Gastrocnemius medialis (tissue), 4 donors: ENCODE data around the gene PLLP. TPM values are rescaled to one million over a fixed set of nuclear protein-coding genes. Genes with fewer than 3 reads are reported as not detected.

ENCODE experiments used
- ATAC-seq, 2 donors: fragments of 150-250 bp; one replicate each; pipeline ENCODE4 v1.9.1; 2016
- DNase-seq, 2 donors: peaks; one replicate each; pipeline ENCODE4 v3.0.0-alpha.2; 2019
- H3K27ac ChIP-seq, 4 donors: fragments of 200-600 bp; sonication (generic); 1 replicate in 1 of 4; 2 replicates in 3 of 4; pipeline ENCODE4 v1.5.1; 2016 to 2018; ENCODE audit warnings: mild to moderate bottlenecking in 2 of 4, moderate library complexity in 1 of 4
- H3K27me3 ChIP-seq, 3 donors: fragments of 200-600 bp; sonication (generic) in 2 of 3; 1 replicate in 1 of 3; 2 replicates in 2 of 3; pipeline versions ENCODE4 v1.5.1 to v1.6.0; 2016 to 2019; ENCODE audit warnings: mild to moderate bottlenecking in 1 of 3, moderate library complexity in 1 of 3
- H3K36me3 ChIP-seq, 2 donors: fragments of 200-600 bp; sonication (generic) in 1 of 2; one replicate each; pipeline ENCODE4 v1.5.1; 2017 to 2018
- H3K4me1 ChIP-seq, 2 donors: fragments of 200-600 bp; sonication (generic) in 1 of 2; one replicate each; pipeline ENCODE4 v1.5.1; 2016 to 2017; ENCODE audit warnings: mild to moderate bottlenecking in 2 of 2
- H3K4me3 ChIP-seq, 4 donors: fragments of 200-600 bp; sonication (generic) in 3 of 4; 1 replicate in 1 of 4; 2 replicates in 3 of 4; pipeline ENCODE4 v1.5.1; 2016 to 2019; ENCODE audit warnings: mild to moderate bottlenecking in 2 of 4
- H3K9me3 ChIP-seq, 3 donors: fragments of 200-600 bp; sonication (generic) in 2 of 3; 1 replicate in 1 of 3; 2 replicates in 2 of 3; pipeline ENCODE4 v1.5.1; 2016 to 2019
- CTCF ChIP-seq, 5 experiments: fragments of 450-650 bp in 3 of 5; fragments of 200-600 bp in 2 of 5; sonication (generic) in 2 of 5; IDR thresholded peaks in 4 of 5; conservative IDR thresholded peaks in 1 of 5; 1 replicate in 4 of 5; 2 replicates in 1 of 5; pipeline ENCODE4 v1.5.1; 2016 to 2019; ENCODE audit warnings: antibody characterized with exemption in 5 of 5, mild to moderate bottlenecking in 3 of 5, moderate library complexity in 3 of 5
- POLR2A ChIP-seq, 2 donors: fragments of 450-650 bp; IDR thresholded peaks; one replicate each; pipeline ENCODE4 v1.6.1; 2017; ENCODE audit warnings: antibody characterized with exemption in 2 of 2, mild to moderate bottlenecking in 2 of 2, moderate library complexity in 2 of 2
- in situ Hi-C, 4 donors: fragments of 200-750 bp; cut with MboI; loops; one replicate each; pipeline versions ENCODE4 v1.15.0 to v1.8.0; 2017; ENCODE audit warnings: low sequenced_read_pairs in 4 of 4
- intact Hi-C: fragments of 100-400 bp; cut with DNase I; formaldehyde crosslinking; loops from one replicate; pipeline ENCODE4 v1.15.1; 2023; ENCODE audit warnings: low total_unique reads
- total RNA-seq, 4 donors: library from RNA; depleted of rRNA; stranded (reverse); fragments of >200 nt; gene quantifications; one replicate each; pipeline versions ENCODE4 v1.1.0 to v1.2.3, GENCODE V29; 2016

Gene PLLP
- total RNA-seq, 4 donors from 2014 or later, result 1.2 to 6.2 (median 4.7) TPM

GRCh38 chr16:57258910-57259475 lies 25.5 kb downstream of the PLLP start:
- H3K27ac ChIP-seq, result no peak overlapping the region
- H3K4me3 ChIP-seq, result no peak overlapping the region
- no peaks in the 10 kb centered on the region for H3K27me3 ChIP-seq
- peaks cover 0 to 32% of the 10 kb centered on the region in 2 donors for H3K36me3 ChIP-seq
- no peaks in the 10 kb centered on the region for H3K4me1 ChIP-seq
- intact Hi-C loops (no loop called here), in situ Hi-C loops (no loop called here)
- no peak for DNase-seq
- no peaks in the 10 kb centered on the region for H3K9me3 ChIP-seq
- ATAC-seq, result no peak
- TF ChIP-seq POLR2A (IDR thresholded peaks at IDR 0.05), result no peak
- TF ChIP-seq CTCF (IDR thresholded peaks at IDR 0.05 in 4 of 5, conservative IDR thresholded peaks at IDR 0.05 in 1 of 5), result no peak

DNA sequence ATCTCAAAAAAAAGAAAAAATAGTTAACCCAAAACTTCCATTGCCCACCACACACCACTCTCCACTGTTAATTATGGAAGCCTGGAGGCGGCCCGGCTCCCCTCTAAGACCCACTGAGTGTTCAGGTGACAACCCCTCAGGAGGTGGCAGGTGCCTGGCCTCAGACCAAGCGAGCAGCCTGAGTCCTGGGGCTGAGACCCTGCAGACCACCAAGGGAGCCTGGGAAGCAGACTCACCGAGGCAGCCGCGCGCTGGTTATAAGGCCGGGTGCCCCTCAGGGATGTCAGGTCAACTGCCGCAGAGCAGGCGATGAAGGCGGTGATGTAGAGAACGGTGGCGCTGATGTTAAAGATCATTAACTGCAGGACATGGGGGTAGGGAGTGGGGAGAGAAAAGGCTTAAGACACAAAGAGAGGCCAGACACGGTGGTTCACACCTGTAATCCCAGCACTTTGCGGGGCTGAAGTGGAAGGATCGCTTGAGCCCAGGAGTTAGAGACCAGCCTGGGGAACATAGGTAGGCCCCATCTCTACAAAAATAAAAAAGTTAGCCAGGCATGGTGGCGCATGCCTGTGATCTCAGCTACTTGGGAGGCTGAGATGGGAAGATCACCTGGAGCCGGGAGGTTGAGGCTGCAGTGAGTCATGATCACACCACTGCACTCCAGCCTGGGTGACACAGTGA lies 26.1 kb downstream of the PLLP start:
- no peaks in the 10 kb centered on the region for H3K9me3 ChIP-seq
- in situ Hi-C loops (no loop called here), intact Hi-C loops (no loop called here)
- H3K27me3 ChIP-seq, result no peaks in the 10 kb centered on the region
- no peak overlapping the region for H3K4me3 ChIP-seq
- no peaks in the 10 kb centered on the region for H3K4me1 ChIP-seq
- no peak overlapping the region for H3K27ac ChIP-seq
- TF ChIP-seq CTCF (IDR thresholded peaks at IDR 0.05 in 4 of 5, conservative IDR thresholded peaks at IDR 0.05 in 1 of 5) (no peak), POLR2A (IDR thresholded peaks at IDR 0.05) (no peak)
- DNase-seq, result no peak
- peaks cover 0 to 37% of the 10 kb centered on the region in 2 donors for H3K36me3 ChIP-seq
- ATAC-seq, result no peak

DNA sequence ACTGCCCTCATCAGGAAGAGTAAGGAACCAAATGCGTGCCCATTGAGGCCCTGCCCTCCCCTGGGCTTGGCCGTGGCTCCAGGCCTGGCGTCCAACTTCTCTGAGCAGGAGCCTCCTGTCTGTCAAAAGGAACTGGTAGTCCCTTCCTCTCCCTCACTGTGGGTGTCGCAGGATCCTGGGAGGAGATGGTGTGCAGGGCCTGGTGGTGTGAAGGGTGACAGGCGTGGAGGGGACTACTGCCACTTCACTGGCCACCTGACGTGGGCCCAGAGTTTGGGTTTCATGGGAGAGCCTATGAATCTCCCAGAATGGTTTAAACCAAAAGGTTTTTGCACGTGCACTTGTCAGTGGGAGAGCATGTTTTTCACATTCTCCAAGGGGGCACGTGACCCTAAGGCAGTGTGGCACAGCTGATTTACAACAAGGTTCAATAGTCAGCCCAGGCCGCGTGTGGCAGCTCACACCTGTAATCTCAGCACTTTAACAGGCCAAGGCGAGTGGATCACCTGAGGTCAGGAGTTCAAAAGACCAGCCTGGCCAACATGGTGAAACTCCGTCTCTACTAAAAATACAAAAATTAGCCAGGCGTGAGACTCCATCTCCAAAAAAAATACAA lies 26.9 kb downstream of the PLLP start:
- Histone ChIP-seq H3K27ac (no peak overlapping the region), H3K9me3 (no peaks in the 10 kb centered on the region), H3K4me3 (no peak overlapping the region), H3K4me1 (no peaks in the 10 kb centered on the region), H3K27me3 (no peaks in the 10 kb centered on the region), H3K36me3 (peaks cover 0 to 44% of the 10 kb centered on the region in 2 donors)
- intact Hi-C loops, result no loop called here
- in situ Hi-C loops, result no loop called here
- TF ChIP-seq POLR2A (IDR thresholded peaks at IDR 0.05) (no peak), CTCF (IDR thresholded peaks at IDR 0.05 in 4 of 5, conservative IDR thresholded peaks at IDR 0.05 in 1 of 5) (no peak)
- ATAC-seq, result no peak
- no peak for DNase-seq

DNA sequence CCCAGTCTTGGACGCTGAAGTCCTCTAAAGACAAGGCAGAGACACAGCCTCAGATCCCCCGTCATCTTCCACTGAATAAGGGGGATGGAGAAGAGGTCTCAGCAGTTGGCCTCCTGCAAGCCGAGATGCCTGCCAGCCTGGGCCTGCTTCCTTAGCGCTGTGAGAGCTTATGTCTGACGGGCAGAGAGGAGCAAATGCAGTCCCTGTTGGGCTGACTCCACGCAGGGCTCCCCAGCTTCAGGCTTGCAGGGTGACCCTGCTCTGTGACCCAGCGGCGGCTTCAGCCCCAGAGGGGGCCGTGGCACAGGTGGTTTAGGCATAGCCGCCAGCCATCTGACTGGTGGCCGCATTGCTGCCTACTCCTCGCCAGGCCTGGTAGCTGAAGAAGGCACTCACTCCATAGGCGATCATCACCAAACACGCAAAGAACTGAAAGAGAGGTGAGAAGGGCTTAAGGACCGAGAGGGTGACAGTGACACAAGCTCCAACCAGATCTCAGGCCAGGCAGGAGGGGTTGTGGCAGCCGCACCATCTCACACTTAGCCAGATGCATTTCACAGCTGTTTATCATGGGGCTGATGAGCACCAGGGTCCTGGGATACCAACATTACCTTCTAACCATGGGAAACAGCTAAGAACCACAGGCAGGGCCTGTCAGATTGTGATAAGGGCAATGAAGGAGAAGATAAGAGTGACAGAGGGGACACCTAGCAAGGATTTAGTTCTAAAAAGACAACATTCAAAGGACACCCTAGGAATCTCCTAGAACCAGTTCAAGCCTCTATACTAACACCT lies 27.7 kb downstream of the PLLP start:
- Histone ChIP-seq H3K4me1 (no peaks in the 10 kb centered on the region), H3K4me3 (no peak overlapping the region), H3K9me3 (no peaks in the 10 kb centered on the region), H3K27me3 (no peaks in the 10 kb centered on the region), H3K27ac (no peak overlapping the region), H3K36me3 (peaks cover 0 to 52% of the 10 kb centered on the region in 2 donors)
- in situ Hi-C loops (no loop called here), intact Hi-C loops (no loop called here)
- no peak for ATAC-seq
- TF ChIP-seq POLR2A (IDR thresholded peaks at IDR 0.05), result no peak
- TF ChIP-seq CTCF (IDR thresholded peaks at IDR 0.05 in 4 of 5, conservative IDR thresholded peaks at IDR 0.05 in 1 of 5), result no peak
- DNase-seq, result no peak
